K562 (cell line): ENCODE results near the gene COL7A1. TPM values are rescaled to one million over a fixed set of nuclear protein-coding genes. Genes with fewer than 3 reads are reported as not detected.

Experiments
- ATAC-seq: fragments of 200-7000 bp; cut with Tn5 transposase; 3 replicates; pipeline ENCODE4 v1.9.1; 2020; ENCODE audit warnings: moderate library complexity
- BruUV-seq: library from RNA; stranded (reverse); fragments of 400-500 nt; replicated peaks from 2 replicates; lab custom pipeline; 2021; lab: Mats Ljungman, UMichigan
- CTCF ChIA-PET: fragments of 300-600 bp; formaldehyde crosslinking; extraction: SDS; loops from one replicate; lab custom pipeline; 2021; ENCODE audit warnings: low intra/inter-chr PET ratio; lab: Yijun Ruan, JAX
- POLR2A ChIA-PET: fragments of 300-600, 350-650 bp; sonication (Branson Sonifier 250); formaldehyde crosslinking; extraction: SDS; loops from one replicate; lab custom pipeline; 2021; ENCODE audit warnings: antibody characterized with exemption, inconsistent platforms; lab: Yijun Ruan, JAX
- DNase-seq, 4 experiments: peaks; one replicate each; pipeline versions ENCODE4 v3.0.0 to v3.0.0-alpha.2; 2011 to 2018; ENCODE audit warnings: low spot score in 3 of 4, mixed read lengths in 3 of 4; ENCODE audit errors: extremely low read depth in 1 of 4
- FAIRE-seq: peaks from 2 replicates; lab custom pipeline; 2011; peaks lifted over from hg19 to GRCh38; lab: Jason Lieb, UNC
- H2AFZ ChIP-seq: 2 replicates; pipeline ENCODE4 v1.6.0; 2011; ENCODE audit warnings: low read depth, low read length, control low read depth, inconsistent platforms
- H3K27ac ChIP-seq: fragments of 200-600 bp; 3 replicates; pipeline ENCODE4 v1.8.0; 2011; ENCODE audit warnings: low read depth, mild to moderate bottlenecking, control low read depth, inconsistent platforms, low read length, moderate library complexity, mixed read lengths; ENCODE audit errors: extremely low read depth
- H3K27me3 ChIP-seq, 2 experiments: fragments of 300-600 bp in 1 of 2; 2 replicates in 1 of 2; 3 replicates in 1 of 2; pipeline versions ENCODE4 v1.6.0 to v1.8.0; 2011; ENCODE audit warnings: inconsistent platforms in 2 of 2, low read length in 2 of 2, mild to moderate bottlenecking in 1 of 2, mixed read lengths in 1 of 2, moderate library complexity in 1 of 2; ENCODE audit not compliant: control insufficient read depth in 2 of 2, insufficient read depth in 2 of 2
- H3K36me3 ChIP-seq: fragments of 300-600 bp; 3 replicates; pipeline ENCODE4 v1.8.0; 2011; ENCODE audit warnings: mild to moderate bottlenecking, low read length, inconsistent platforms; ENCODE audit not compliant: control insufficient read depth, insufficient read depth
- H3K4me1 ChIP-seq, 2 experiments: fragments of 200-600 bp in 1 of 2; replicated peaks in 1 of 2; 2 replicates in 1 of 2; 3 replicates in 1 of 2; pipeline versions ENCODE4 v1.5.1 to v1.8.0; 2011; ENCODE audit warnings: inconsistent platforms in 2 of 2, low read length in 2 of 2, mild to moderate bottlenecking in 1 of 2, mixed read lengths in 1 of 2, moderate library complexity in 1 of 2; ENCODE audit not compliant: control insufficient read depth in 2 of 2, insufficient read depth in 2 of 2
- H3K4me2 ChIP-seq: 2 replicates; pipeline ENCODE4 v1.6.1; 2011; ENCODE audit warnings: low read length, control low read depth, inconsistent platforms, mixed read lengths; ENCODE audit not compliant: insufficient read depth
- H3K4me3 ChIP-seq: fragments of 200-600 bp; sonication (generic), shearing (Covaris generic); 2 replicates; pipeline ENCODE4 v1.5.1; 2016; ENCODE audit warnings: control low read depth, inconsistent platforms
- H3K79me2 ChIP-seq: fragments of 200-600 bp; 3 replicates; pipeline ENCODE4 v1.8.0; 2011; ENCODE audit warnings: low read length, inconsistent platforms; ENCODE audit not compliant: control insufficient read depth, insufficient read depth
- H3K9ac ChIP-seq, 2 experiments: 2 replicates each; pipeline versions ENCODE4 v1.6.0 to v1.6.1; 2011; ENCODE audit warnings: low read depth in 2 of 2, low read length in 2 of 2, control low read depth in 1 of 2, inconsistent platforms in 1 of 2, mild to moderate bottlenecking in 1 of 2, mixed read lengths in 1 of 2; ENCODE audit not compliant: insufficient read depth in 1 of 2
- H3K9me1 ChIP-seq: one replicate; pipeline ENCODE4 v1.6.0; 2011; ENCODE audit warnings: inconsistent platforms, mild to moderate bottlenecking, low read length, moderate library complexity; ENCODE audit not compliant: control insufficient read depth, insufficient read depth
- H3K9me3 ChIP-seq: replicated peaks from 2 replicates; pipeline ENCODE4 v1.5.1; 2011; ENCODE audit warnings: low read depth, low read length, inconsistent platforms; ENCODE audit not compliant: control insufficient read depth, insufficient read depth
- H4K20me1 ChIP-seq: replicated peaks from 2 replicates; pipeline ENCODE4 v1.6.1; 2011; ENCODE audit warnings: low read length, inconsistent platforms, mixed read lengths; ENCODE audit not compliant: control insufficient read depth, insufficient read depth
- BDP1 ChIP-seq: IDR thresholded peaks from 3 replicates; pipeline ENCODE4 v1.6.1; 2011; ENCODE audit not compliant: insufficient read length, insufficient read depth
- CCNT2 ChIP-seq: IDR thresholded peaks from 2 replicates; pipeline ENCODE4 v1.6.1; 2011; ENCODE audit warnings: borderline replicate concordance, low read depth, mild to moderate bottlenecking, moderate library complexity, mixed read lengths, low read length; ENCODE audit not compliant: insufficient read length; ENCODE audit errors: extremely low read depth
- CHD4 ChIP-seq: fragments of 200-600 bp; sonication (generic); IDR thresholded peaks from 3 replicates; pipeline ENCODE4 v1.6.1; 2012; ENCODE audit warnings: low read depth, mild to moderate bottlenecking, mixed read lengths, low read length, inconsistent platforms; ENCODE audit not compliant: insufficient read depth, insufficient replicate concordance, poor library complexity, severe bottlenecking
- DACH1 ChIP-seq: fragments of 450-650 bp; IDR thresholded peaks from 2 replicates; pipeline ENCODE4 v1.6.1; 2018; ENCODE audit not compliant: partially characterized antibody
- DNMT1 ChIP-seq: fragments of 450-650 bp; IDR thresholded peaks from 2 replicates; pipeline ENCODE4 v1.6.1; 2016; ENCODE audit warnings: antibody characterized with exemption, mild to moderate bottlenecking
- KLF13 ChIP-seq: fragments of 450-650 bp; IDR thresholded peaks from 2 replicates; pipeline ENCODE4 v1.6.1; 2016; ENCODE audit warnings: missing genetic modification characterization, low read depth, mild to moderate bottlenecking, missing compliant biosample characterization, moderate library complexity, borderline replicate concordance
- MBD2 ChIP-seq: sonication (generic); IDR thresholded peaks from 2 replicates; pipeline ENCODE4 v1.6.1; 2016; ENCODE audit warnings: low read depth, borderline replicate concordance
- MTA2 ChIP-seq: fragments of 450-650 bp; IDR thresholded peaks from 2 replicates; pipeline ENCODE4 v1.6.1; 2016; ENCODE audit warnings: low read depth
- RBM39 ChIP-seq: fragments of 200-400 bp; formaldehyde crosslinking; optimal IDR thresholded peaks from 2 replicates; pipeline ENCODE3; 2018; ENCODE audit warnings: low read depth, low read length
- RFX7 ChIP-seq: fragments of 250-450 bp; sonication (Bioruptor Pico); IDR thresholded peaks from 2 replicates; pipeline ENCODE4 v1.5.1; 2021; ENCODE audit warnings: mild to moderate bottlenecking
- ZEB2 ChIP-seq: fragments of 450-650 bp; IDR thresholded peaks from 2 replicates; pipeline ENCODE4 v1.6.1; 2016
- ZFPM2 ChIP-seq: fragments of 250-450 bp; sonication (Bioruptor Pico); IDR thresholded peaks from 2 replicates; pipeline ENCODE4 v1.5.1; 2022; ENCODE audit warnings: mild to moderate bottlenecking
- ZNF175 ChIP-seq: fragments of 200-800 bp; sonication (Bioruptor generic); IDR thresholded peaks from 2 replicates; pipeline ENCODE4 v1.6.1; 2016; ENCODE audit warnings: low read depth, mild to moderate bottlenecking, missing genetic modification characterization, missing compliant biosample characterization
- ZSCAN32 ChIP-seq: fragments of 450-650 bp; formaldehyde crosslinking; IDR thresholded peaks from 2 replicates; pipeline ENCODE4 v1.4.0; 2020; ENCODE audit warnings: mild to moderate bottlenecking, moderate library complexity
- WGBS: fragments of 100-300 bp; shearing (Covaris generic); methylation state at CpG from one replicate; pipeline ENCODE4 v1.1.6; 2016; ENCODE audit warnings: low coverage, mixed read lengths; ENCODE audit not compliant: insufficient coverage; ENCODE audit errors: missing lambda C conversion rate; 5-methylcytosine and 5-hydroxymethylcytosine counted together
- in situ Hi-C: fragments of 300-500 bp; cut with MboI; formaldehyde crosslinking; loops from 4 replicates; pipeline ENCODE4 v1.15.0; 2018; ENCODE audit warnings: inconsistent platforms, mixed read lengths
- intact Hi-C: fragments of 100-400 bp; cut with micrococcal nuclease; formaldehyde crosslinking; loops from 2 replicates; pipeline ENCODE4 v1.14.2; 2022
- polyA plus RNA-seq, 8 experiments: library from polyadenylated mRNA; depleted of rRNA in 4 of 8; stranded (reverse) in 5 of 8; unstranded in 3 of 8; fragments of >200 nt; fragmentation: Nextera tagmentation in 2 of 8; fragmentation: Illumina TruSeq in 1 of 8; extraction: Ambion mirVana in 2 of 8; extraction: Trizol in 1 of 8; gene quantifications; 2 replicates each; pipeline versions ENCODE4 v1.2.1 to v1.2.3, GENCODE V29; 2011 to 2014; ENCODE audit warnings: inconsistent platforms in 1 of 8, missing spikeins in 1 of 8
- total RNA-seq, 7 experiments: library from RNA; depleted of rRNA in 6 of 7; stranded (reverse); fragments of >200 nt in 6 of 7; fragmentation: Illumina TruSeq in 2 of 7; extraction: Trizol in 2 of 7; gene quantifications; 2 replicates each; pipeline versions ENCODE4 v1.2.1 to v1.2.3, GENCODE V29; 2011 to 2021; ENCODE audit warnings: low replicate concordance in 1 of 7
- TF ChIP-seq, protein P1 (sequence below): fragments of 250-450 bp; sonication (Bioruptor Pico); IDR thresholded peaks from 2 replicates; pipeline ENCODE4 v1.8.0; 2021; ENCODE audit warnings: moderate library complexity, mild to moderate bottlenecking, inconsistent platforms
- TF ChIP-seq, protein P2 (sequence below): fragments of 450-650 bp; formaldehyde crosslinking; conservative IDR thresholded peaks from 2 replicates; pipeline ENCODE4 v1.4.0; 2022; ENCODE audit warnings: mild to moderate bottlenecking, missing genetic modification characterization

COL7A1 gene
- total and polyA plus RNA-seq, 9 of the 15 experiments (the other 6 are each of a cell fraction or from before 2014, with no cell fraction given): 0.09 to 0.66 (median 0.35) TPM; not detected in 3

DNA sequence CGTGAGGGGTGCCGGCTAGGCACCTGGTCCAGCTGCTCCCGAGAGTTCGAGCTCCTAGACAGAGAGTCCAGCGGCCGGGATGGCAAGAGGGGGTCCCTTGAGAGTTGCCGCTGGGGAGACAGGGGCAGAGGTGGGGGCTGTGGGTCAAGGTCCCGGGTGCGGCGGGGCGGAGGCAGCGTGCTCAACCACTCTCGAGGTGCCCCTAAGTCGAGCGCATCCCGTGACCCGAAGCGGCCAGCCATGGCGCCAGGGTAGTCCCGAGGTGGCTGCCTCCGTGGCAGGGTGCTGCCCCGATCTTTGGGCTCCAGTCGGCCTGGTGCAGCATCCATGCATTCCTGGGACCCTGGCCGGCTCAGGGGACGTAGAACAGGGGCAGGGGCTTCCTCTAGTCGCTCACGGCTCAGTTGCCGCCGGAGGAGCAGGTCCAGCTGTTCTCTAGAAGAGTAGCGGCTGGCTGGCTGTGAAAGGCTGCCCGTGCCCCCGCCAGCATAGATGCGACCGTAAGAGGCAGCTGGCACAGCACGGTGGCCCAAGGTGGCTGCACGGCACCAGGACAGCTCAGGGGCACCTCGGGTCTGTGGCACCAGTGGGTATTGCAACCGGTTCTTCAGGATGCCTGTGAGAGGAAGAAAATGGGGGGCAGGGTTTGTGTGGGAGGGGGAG, 44.9 kb upstream of the COL7A1 start:
- Histone ChIP-seq H3K9me1 (no peaks in the 10 kb centered on the region), H4K20me1 (no peaks in the 10 kb centered on the region), H3K9me3 (no peaks in the 10 kb centered on the region), H3K36me3 (no peaks in the 10 kb centered on the region), H2AFZ (no peak overlapping the region), H3K4me3 (no peak overlapping the region), H3K4me2 (no peak overlapping the region), H3K4me1 (peaks cover 6 to 32% of the 10 kb centered on the region in 2 experiments; a peak in 3 of 5 replicates), H3K79me2 (peaks cover 1% of the 10 kb centered on the region; the same call in 1 of the 3 replicates), H3K27me3 (no peaks in the 10 kb centered on the region), H3K9ac (peak overlapping the region in 1 of 2 experiments; percentile 58; a peak in 2 of 4 replicates), H3K27ac (no peak overlapping the region)
- FAIRE-seq (no peak), ATAC-seq (no peak), DNase-seq (no peak)
- POLR2A ChIA-PET: no interaction called here
- intact Hi-C loops: loop anchor here (5.0 kb wide), 1 partner anchor 83 kb away; the partner anchor contains the start of gene PFKFB4
- in situ Hi-C loops: no loop called here
- TF ChIP-seq, protein P1, sequence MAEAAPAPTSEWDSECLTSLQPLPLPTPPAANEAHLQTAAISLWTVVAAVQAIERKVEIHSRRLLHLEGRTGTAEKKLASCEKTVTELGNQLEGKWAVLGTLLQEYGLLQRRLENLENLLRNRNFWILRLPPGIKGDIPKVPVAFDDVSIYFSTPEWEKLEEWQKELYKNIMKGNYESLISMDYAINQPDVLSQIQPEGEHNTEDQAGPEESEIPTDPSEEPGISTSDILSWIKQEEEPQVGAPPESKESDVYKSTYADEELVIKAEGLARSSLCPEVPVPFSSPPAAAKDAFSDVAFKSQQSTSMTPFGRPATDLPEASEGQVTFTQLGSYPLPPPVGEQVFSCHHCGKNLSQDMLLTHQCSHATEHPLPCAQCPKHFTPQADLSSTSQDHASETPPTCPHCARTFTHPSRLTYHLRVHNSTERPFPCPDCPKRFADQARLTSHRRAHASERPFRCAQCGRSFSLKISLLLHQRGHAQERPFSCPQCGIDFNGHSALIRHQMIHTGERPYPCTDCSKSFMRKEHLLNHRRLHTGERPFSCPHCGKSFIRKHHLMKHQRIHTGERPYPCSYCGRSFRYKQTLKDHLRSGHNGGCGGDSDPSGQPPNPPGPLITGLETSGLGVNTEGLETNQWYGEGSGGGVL (CRISPR knock-in tag): no peak
- TF ChIP-seq ZFPM2 (CRISPR knock-in tag) (no peak), ZNF175 (CRISPR knock-in tag) (no peak), KLF13 (tag) (no peak), MTA2 (no peak), CHD4 (no peak), RFX7 (no peak), ZEB2 (no peak), ZSCAN32 (no peak), DNMT1 (no peak), BDP1 (no peak), CCNT2 (no peak), DACH1 (no peak), MBD2 (no peak), RBM39 (no peak)
- TF ChIP-seq, protein P2, sequence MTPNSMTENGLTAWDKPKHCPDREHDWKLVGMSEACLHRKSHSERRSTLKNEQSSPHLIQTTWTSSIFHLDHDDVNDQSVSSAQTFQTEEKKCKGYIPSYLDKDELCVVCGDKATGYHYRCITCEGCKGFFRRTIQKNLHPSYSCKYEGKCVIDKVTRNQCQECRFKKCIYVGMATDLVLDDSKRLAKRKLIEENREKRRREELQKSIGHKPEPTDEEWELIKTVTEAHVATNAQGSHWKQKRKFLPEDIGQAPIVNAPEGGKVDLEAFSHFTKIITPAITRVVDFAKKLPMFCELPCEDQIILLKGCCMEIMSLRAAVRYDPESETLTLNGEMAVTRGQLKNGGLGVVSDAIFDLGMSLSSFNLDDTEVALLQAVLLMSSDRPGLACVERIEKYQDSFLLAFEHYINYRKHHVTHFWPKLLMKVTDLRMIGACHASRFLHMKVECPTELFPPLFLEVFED (CRISPR knock-in tag): no peak
- no TSS peak for BruUV-seq
- 62% methylated on average over 24 of the region's 38 CpGs for WGBS
- CTCF ChIA-PET: no interaction called here
